Epidermal melanocyte (primary cell): ENCODE data around the gene COL4A2.
"Not testable (repeated sequence)": the region's sequence is repeated elsewhere in the genome, so short reads cannot be mapped to it uniquely, and the experiment has no call there.

Experiments
- DNase-seq: peaks from one replicate; pipeline ENCODE4 v3.0.0; 2011; ENCODE audit warnings: low spot score; ENCODE audit not compliant: insufficient read length

Gene COL4A2

DNA sequence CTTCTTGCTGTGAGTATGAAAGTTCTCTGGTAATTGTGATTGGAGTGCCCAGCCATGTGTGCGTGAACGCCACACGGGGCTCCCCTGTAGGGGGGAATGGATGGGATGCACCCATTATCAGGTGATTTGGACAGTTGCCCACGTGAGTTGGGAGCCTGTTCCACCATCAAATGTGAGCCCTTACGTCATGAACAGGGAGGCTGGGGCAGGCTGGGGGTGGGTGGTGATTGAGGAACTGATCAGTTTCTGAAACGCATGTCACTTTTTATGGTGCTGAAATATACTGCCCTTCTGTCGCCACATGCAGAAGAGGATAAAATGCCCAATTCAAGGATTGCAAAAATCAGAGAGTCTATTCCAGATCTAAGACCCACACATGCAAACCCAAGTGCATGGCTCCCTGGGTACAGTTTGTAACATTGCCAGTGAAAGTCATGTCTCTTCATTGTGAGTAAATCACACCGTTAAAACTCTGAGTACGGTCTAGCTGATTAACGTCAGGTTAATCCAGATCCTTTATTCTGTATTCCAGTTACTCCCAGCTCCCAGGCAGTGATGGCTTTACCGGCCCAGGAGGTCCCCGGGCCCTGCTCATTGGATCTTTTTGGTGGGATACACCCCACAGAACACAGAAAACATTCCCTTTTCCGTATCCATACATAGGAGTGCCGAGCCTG, 164.2 kb downstream of the COL4A2 start:
- no peak for DNase-seq

DNA sequence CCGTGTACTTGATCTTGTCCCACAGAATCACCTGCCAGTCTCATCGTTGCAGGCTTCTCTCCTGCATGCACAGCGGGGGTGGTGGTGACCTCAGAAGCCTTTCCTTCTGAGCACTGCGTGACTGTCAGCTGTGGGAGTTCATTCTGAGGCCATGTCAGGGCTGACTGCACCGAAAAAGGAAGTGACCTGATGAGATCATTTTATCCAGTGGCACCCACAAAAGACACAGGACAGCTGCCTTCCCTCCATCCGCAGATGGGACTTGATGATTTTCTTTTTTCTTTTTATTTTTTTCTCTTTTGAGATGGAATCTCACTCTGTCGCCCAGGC, 164.7 kb downstream of the COL4A2 start:
- no peak for DNase-seq

DNA sequence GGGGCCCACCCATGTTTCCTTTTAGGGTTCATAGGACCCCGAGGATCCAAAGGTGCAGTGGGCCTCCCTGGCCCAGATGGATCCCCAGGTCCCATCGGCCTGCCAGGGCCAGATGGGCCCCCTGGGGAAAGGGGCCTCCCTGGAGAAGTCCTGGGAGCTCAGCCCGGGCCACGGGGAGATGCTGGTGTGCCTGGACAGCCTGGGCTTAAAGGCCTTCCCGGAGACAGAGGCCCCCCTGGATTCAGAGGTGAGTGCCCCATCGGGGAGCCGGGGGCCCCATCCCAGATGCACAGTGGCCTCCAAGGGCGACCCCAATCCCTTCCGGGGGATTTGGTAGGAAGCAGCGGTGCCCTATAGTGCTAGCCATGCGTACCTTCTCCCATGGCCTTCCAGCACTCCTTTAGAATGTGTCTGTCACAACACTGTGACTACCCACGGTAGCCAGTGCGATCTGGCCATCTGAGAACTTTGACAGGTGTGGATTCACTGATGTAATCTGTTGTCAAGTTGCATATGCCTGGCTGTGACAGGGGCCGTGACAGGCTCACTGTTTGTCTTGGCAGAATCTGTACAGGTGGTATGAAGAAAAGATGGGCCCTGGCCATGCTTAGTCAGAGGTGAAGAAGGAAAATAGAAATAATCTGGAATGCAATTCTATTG, 165.9 kb downstream of the COL4A2 start:
- DNase-seq, result no peak

DNA sequence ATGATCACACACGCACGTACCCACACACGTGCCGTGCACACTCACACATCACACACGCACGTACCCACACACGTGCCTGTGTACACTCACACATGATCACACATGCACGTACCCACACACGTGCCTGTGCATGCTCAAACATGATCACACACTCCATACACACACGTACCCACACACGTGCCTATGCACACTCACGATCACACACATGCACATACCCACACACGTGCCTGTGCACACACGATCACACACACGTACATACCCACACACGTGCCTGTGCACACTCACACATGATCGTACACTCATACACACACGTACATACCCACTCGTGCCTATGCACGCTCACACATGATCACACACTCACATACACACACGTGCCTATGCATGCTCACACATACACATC, 167.6 kb downstream of the COL4A2 start:
- no peak for DNase-seq

DNA sequence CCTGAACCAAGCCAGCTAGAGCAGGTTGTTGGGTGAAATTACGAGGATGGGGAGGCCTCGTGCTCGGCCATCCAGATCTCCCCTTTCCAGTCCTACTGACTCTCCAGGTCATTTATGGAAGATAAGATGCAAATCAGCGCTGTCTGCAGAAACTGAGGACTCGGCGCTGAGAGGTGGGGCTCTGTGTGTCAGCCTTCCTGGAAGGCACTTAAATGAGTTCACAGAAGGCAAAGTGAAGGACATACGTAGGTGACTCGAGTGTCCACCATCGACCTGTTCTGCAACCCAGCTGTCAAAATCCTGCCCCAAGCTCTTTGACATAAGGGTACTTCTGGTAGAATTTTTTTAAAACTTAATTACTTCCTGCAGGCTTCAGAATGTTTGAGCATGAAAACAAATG, 168.0 kb downstream of the COL4A2 start:
- DNase-seq, result no peak

DNA sequence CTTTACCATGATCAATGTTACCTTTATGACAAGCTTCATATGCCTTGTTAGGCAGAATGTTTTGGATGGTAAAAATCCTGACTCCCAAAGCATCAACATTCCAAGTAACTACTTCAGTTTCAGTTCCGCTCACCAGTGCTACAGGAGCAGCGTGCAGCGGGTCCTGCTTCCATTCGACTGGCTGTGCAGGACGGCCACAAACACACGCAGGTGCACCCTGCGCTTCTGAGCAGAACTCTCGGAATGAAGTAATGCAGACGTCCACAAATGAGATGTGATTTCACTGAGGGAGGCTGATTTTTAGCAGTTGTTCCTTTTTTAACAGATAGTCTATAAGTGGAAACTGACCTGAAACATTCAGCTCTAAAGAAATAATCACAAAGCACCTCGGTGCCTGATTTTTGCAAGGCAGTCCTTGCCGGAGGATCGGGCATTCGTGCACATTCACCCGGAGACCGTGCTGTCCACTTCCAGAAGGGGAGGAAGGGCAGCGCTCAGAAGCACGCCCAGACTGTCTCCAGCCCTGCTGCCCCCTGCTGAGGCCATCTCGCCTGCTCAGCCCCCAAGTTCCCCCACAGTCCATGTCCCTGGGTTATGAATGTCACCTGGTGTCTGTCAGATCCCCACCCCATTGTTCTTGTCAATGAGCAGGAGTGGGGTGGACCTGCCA, 168.6 kb downstream of the COL4A2 start:
- no peak for DNase-seq

DNA sequence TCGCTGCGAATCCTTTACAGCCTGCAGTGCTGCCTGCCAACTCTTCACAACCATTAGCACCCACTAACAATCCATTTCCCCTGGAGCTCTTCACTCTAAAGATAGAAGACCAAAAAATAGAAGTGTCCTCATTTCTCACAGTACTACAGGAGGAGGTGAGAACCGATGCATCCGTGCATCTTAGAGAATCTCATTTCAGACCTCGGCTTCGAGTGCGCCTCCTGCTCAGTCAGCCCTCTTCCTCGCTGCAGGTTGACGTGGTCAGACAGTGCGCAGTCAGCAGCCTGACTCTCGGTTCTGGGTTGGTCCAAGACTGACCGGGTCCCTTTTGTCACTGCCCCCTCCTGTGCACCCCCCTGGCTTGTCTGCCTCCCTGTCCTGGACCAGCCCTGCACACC, 169.1 kb downstream of the COL4A2 start:
- no peak for DNase-seq

DNA sequence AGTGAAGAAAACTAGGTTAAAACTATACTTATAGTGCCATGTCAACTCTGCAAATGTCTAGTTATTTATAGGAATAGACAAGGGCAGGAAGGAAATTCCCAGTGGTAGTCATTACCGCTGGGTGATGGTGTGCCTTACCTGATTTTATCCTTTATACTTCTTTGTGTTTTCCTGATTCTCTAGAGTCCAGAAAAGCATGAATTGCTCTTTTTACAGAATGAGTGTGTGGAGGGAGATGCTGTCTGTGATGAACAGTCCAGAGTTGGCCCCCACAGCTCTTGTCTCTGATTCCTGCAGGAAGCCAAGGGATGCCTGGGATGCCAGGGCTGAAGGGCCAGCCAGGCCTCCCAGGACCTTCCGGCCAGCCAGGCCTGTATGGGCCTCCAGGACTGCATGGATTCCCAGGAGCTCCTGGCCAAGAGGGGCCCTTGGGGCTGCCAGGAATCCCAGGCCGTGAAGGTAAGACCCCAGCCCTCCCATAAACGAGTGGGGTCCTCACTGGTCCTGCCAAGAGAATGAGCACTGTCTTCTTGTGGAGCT, 170.7 kb downstream of the COL4A2 start:
- DNase-seq, result no peak

DNA sequence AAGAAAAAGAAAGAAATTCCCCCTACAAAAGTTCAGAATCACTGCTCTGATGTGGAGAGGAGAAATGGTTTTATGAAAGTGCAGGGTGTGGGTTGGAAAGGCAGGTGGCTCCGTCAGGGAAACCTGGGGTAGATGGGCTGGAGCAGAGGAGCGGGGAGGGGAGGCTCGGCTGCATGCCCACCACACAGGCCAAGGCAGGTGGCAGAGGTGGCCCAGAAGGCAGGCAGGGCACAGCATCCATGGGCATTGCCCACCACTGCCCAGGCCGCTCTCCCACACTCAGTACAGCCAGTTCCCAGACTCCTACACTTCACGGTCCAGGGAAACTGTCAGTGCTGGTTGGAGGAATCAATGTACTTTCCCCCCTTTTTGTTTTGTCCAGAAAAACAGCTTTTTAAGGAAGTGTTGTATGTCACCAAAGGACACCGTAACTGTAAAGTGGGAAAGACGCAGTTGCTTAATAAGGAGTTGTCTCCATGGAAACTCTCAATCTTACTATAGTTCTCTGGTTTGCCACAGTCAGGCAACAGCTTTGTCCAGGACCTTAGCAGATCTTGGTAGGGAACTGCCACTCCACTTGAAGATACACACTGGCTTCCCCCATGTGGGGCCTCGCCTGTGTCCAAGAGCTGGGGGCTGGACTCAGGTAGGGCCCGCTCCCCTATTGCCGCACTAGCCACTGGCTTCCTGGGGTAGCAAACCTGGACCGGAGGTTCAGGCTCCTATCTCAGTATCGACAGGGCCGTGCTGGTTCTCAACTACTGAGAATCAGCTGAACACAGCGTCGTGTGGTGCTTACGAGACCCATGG, 171.5 kb downstream of the COL4A2 start:
- no peak for DNase-seq

DNA sequence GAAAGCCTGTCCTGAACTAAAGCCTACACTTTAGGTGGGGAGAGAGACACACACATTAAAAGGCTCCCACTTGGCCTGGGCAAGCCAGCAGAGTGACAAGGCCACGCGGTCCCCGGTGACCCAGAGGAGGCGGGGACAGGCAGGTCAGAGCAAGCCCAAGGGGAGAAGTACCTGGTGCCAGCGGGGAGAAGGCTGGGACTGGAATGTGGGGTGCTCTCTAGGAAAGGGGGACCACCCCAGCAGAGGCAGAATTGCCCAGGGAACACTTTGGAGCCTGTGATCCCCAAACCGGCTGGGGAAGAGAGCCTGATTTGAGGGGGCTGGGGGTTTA, 172.1 kb downstream of the COL4A2 start:
- no peak for DNase-seq

DNA sequence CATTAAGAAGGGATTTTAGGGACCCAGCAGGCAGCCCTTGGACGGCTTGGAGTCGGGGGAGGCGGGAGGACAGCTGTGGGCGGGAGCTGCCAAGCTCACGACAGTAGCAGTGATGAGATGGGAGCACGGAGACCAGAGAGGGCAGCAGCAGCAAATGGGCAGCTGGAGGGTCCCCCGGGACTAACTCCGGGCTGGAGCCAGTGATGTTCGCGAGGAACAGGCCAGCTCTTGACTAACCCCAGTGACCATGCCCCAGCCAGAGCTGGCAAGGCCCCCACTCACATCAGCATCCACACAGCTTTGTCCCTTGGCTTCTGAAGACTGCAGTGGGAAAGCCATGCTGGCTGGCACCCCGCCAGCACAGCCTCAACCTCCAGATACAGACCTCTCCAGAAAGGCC, 172.6 kb downstream of the COL4A2 start:
- DNase-seq, result no peak

DNA sequence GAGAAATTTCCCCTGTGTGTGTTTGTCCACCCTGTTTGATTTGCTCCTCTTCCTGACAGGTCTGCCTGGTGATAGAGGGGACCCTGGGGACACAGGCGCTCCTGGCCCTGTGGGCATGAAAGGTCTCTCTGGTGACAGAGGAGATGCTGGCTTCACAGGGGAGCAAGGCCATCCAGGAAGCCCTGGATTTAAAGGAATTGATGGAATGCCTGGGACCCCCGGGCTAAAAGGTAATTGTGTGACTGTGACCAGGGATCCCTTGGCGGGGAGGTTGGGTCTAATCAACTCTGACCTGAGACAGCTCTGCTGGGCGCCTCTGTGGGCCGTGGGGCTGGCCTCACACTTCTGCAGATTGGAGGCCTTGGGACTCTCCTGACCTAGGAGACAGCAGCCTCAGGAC, 173.1 kb downstream of the COL4A2 start:
- no peak for DNase-seq

DNA sequence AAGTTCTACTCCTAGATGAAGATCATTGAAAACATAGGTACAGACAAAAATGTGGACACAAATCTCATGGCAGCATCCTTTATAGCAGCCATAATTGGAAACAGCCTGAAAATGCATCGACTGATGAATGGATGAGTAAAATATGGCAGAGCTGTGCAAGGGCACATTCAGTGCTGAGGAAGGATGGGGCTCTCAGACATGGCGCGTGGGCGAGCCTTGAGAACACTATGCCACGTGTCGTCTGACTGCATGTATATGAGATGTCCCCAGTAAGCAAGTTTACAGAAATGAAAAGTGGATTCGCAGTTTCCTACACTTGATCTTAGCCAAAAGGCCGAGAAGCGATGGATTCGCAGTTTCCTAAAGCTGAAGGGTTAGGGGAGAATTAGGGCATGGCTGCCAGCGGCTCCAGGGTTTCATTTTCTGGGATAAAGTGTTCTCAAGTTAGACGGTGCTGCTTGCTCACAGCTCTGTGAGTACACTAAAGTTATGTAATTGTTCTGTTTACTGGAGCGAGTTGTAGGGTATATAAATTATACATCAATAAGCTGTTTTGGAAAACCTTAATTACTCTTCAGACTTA, 176.4 kb downstream of the COL4A2 start:
- DNase-seq, result no peak

DNA sequence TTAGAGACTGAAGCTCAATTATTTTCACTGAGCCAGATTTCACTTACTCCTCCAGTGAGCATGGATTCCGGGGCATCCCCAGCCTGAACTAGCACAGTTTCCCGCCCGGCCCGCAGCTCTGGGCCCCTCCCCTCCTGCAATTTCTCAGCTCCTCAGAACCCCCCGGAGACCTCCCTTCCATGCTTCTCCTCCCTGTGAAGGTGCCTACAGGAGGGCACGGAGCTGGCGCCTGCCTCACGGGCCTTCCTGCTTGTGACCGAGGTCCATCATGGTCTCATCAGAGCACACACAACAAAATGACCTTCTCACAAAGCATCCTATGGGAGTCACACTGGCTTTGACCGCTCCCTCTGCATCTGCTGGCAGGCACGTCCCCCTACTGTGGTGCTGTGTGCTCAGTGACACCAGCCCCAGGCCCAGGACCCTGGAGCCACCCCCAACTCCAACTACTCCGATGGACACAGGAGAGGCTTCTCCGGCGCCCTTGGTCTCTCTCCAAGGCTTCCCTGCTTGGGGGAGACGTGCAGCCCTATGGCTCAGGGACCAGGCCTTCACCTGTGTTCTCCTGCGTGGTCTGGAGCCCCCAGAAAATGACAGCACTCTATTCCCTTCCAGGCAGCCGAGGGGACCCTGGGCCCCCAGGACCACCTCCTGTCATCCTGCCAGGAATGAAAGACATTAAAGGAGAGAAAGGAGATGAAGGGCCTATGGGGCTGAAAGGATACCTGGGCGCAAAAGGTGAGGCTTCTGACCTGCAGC, 177.4 kb downstream of the COL4A2 start:
- no peak for DNase-seq

DNA sequence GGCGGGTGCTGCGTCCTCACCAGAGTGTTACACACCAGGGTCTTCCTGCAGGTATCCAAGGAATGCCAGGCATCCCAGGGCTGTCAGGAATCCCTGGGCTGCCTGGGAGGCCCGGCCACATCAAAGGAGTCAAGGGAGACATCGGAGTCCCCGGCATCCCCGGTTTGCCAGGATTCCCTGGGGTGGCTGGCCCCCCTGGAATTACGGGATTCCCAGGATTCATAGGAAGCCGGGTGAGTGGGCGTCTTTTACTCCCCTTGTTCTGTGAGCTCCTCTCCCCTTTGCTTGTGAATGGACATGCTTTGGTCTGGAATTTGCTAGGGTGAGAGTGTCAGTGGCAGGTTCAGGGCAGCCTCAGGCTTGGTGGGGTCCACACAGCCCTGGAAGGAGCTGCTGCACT, 178.5 kb downstream of the COL4A2 start:
- no peak for DNase-seq

DNA sequence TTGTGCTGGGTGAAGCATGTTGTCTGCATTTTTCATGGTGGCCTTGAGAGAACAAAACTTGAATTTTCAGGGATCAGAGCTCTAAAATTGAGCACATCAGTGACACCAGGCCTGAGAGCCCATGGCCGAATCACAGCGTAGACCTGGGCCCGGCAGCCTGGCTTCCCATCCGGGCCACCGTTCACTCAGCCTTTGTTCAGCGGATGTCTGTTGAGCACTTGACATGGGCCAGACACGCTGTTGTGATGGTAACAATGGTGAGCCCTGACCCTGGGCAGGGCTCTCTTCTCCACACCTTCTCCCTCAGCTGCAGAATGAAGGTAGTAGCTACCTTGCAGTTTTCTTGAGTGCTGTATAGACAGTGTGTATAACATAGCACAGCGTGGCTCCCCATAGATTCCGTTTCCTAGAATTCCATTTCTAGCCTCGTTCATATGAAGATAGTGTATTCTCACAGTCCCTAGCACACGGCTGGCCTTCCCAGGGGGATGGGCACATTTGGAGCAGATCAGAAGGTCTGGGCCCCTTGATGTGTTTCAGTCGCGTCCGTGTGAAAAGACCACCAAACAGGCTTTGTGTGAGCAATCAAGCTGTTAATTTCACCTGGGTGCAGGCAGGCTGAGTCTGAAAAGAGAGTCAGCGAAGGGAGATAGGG, 179.1 kb downstream of the COL4A2 start:
- DNase-seq, result no peak

DNA sequence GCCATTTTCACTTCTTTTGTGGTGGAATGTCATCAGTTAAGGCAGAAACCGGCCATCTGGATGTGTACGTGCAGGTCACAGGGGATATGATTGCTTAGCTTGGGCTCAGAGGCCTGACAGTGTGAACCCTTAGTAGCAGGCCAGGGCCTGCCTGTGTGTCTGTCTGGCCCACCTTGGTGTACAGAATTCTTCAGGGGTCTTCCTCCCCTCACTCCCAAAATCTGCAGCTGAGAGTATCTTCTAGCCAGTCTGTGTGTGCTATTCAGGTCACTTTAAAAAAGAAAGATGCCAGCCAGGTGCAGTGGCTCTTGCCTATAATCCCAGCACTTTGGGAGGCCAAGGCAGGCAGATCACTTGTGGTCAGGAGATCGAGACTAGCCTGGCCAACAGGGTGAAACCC, 179.8 kb downstream of the COL4A2 start:
- not testable (repeated sequence) for DNase-seq

DNA sequence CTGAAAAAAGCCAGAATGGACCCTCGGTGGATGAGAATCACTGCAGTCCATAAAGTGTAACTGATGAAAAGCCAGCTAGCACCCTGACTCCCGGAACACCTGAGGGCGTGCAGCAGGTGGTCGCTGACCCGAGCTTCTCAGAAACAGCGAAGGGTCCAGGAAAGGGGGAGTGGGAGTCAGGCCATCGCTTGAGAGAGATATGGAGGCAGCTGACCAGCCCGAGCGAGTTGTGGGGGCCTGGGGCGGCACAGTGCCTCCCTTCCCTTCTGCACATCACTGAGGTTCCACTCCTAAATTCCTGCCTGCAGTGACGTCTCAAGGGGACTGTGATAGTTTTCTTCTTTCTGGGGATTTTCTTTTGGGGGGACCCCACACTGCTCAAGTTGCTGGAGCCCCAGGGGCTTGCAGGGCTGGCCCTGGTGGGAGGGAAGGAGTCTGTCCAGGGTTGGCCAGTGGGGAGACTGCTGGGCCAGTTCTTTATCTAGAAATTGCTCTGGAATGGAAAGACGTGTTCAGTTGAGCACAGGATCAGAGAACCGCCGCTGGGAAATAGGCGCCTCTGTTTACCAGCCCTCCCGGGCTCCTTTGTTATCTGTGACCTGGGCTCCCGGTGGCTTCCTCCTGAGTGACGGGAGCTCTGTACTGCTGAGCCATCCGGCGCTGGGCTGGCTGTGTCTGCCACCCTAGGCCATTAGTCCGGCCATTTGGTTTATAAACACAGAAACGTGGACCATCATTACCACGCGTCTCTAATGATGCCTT, 183.1 kb downstream of the COL4A2 start:
- no peak for DNase-seq

DNA sequence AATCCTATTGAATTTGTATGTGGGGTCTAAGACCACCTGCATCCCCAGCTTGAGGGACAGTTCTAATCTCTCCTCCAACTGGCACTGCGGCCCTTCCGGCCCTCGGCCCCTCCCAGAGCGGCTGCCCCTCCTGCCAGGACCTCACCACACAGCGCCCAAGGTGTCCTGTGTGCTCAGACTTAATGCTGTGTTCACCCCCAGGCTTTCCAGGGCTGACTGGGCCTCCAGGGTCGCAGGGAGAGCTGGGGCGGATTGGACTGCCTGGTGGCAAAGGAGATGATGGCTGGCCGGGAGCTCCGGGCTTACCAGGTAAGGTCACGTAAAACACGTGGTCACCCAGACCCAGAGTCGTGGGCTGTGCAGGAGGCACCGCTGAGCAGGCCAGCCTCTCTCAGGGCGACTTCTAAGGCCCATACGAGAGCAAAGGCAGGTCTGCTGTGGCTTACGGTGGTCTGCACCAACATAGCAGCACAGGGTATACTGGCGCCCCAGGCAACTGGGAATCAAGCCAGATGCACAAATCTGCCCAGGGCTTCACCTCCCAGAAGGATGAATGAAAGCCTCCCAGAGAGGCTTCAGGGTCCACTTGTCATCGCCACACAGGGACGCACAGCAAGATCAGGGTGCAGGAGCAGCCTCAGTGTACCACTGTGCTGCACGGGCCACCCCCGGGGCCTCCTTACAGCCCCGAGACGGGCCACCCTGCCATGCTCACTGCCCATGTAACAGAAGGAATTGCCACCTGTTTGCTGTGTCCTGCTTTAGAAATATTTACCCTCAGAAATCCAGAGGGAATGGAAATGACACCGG, 185.0 kb downstream of the COL4A2 start:
- DNase-seq, result no peak
